Effector memory CD4-positive, alpha-beta T cell (primary cell): Measurements from ENCODE around the gene MCAM.
A peak's percentile ranks its signal among the peaks of the same experiment; 100 is the strongest.

Experiments
- DNase-seq, 3 donors: peaks; one replicate each; pipeline ENCODE4 v3.0.0-alpha.2; 2020
- H3K27ac ChIP-seq: 2 replicates; pipeline ENCODE4 v1.7.0; 2013; ENCODE audit warnings: mild to moderate bottlenecking, low read length, moderate library complexity; ENCODE audit not compliant: insufficient read depth, poor library complexity, severe bottlenecking
- H3K27me3 ChIP-seq: replicated peaks from 2 replicates; pipeline ENCODE4 v1.7.0; 2013; ENCODE audit warnings: mild to moderate bottlenecking, low read length; ENCODE audit not compliant: insufficient read depth, control insufficient read depth, poor library complexity, severe bottlenecking
- H3K36me3 ChIP-seq: 2 replicates; pipeline ENCODE4 v1.7.0; 2013; ENCODE audit warnings: mild to moderate bottlenecking, low read length, moderate library complexity; ENCODE audit not compliant: control insufficient read depth, insufficient read depth
- H3K4me1 ChIP-seq: 2 replicates; pipeline ENCODE4 v1.7.0; 2013; ENCODE audit warnings: low read length, mild to moderate bottlenecking; ENCODE audit not compliant: control insufficient read depth, insufficient read depth, poor library complexity, severe bottlenecking
- H3K4me3 ChIP-seq: 2 replicates; pipeline ENCODE4 v1.7.0; 2013; ENCODE audit warnings: low read length, low read depth, mild to moderate bottlenecking; ENCODE audit not compliant: insufficient read depth, poor library complexity, severe bottlenecking
- H3K9me3 ChIP-seq: 2 replicates; pipeline ENCODE4 v1.7.0; 2013; ENCODE audit warnings: mild to moderate bottlenecking, low read length, moderate library complexity; ENCODE audit not compliant: control insufficient read depth

Gene MCAM

GRCh38 chr11:119307219-119307618, 9.7 kb downstream of the MCAM start:
- H3K9me3 ChIP-seq, result no peaks in the 10 kb centered on the region
- H3K36me3 ChIP-seq, result peaks cover 21% of the 10 kb centered on the region
- no peak for DNase-seq
- H3K4me3 ChIP-seq, result no peak overlapping the region
- H3K27ac ChIP-seq, result no peak overlapping the region
- H3K27me3 ChIP-seq, result no peaks in the 10 kb centered on the region
- peaks cover 6% of the 10 kb centered on the region for H3K4me1 ChIP-seq

- DNase-seq, result no peak
- Histone ChIP-seq H3K9me3 (no peaks in the 10 kb centered on the region), H3K4me3 (no peak overlapping the region), H3K36me3 (peaks cover 29% of the 10 kb centered on the region), H3K27me3 (no peaks in the 10 kb centered on the region), H3K27ac (no peak overlapping the region), H3K4me1 (peaks cover 6% of the 10 kb centered on the region)
Observed at GRCh38 chr11:119306373-119306890, 10.5 kb downstream of the MCAM start.

GRCh38 chr11:119305556-119306372, 11.2 kb downstream of the MCAM start:
- DNase-seq, result no peak
- Histone ChIP-seq H3K27ac (peak overlapping the region; percentile 2), H3K4me1 (peaks cover 6% of the 10 kb centered on the region), H3K9me3 (no peaks in the 10 kb centered on the region), H3K4me3 (no peak overlapping the region), H3K36me3 (peaks cover 36% of the 10 kb centered on the region), H3K27me3 (no peaks in the 10 kb centered on the region)

- no peak for DNase-seq
- peaks cover 61% of the 10 kb centered on the region for H3K36me3 ChIP-seq
- no peak overlapping the region for H3K4me3 ChIP-seq
- H3K27ac ChIP-seq, result no peak overlapping the region
- H3K27me3 ChIP-seq, result no peaks in the 10 kb centered on the region
- peaks cover 6% of the 10 kb centered on the region for H3K4me1 ChIP-seq
- no peaks in the 10 kb centered on the region for H3K9me3 ChIP-seq
Observed at GRCh38 chr11:119303227-119303718, 13.7 kb downstream of the MCAM start.

- Histone ChIP-seq H3K9me3 (no peaks in the 10 kb centered on the region), H3K4me3 (no peak overlapping the region), H3K36me3 (peaks cover 77% of the 10 kb centered on the region), H3K27ac (no peak overlapping the region), H3K27me3 (no peaks in the 10 kb centered on the region), H3K4me1 (no peaks in the 10 kb centered on the region)
- DNase-seq, result no peak
Observed at GRCh38 chr11:119300198-119300964, 16.5 kb downstream of the MCAM start.

- Histone ChIP-seq H3K36me3 (peaks cover 76% of the 10 kb centered on the region), H3K4me3 (no peak overlapping the region), H3K4me1 (no peaks in the 10 kb centered on the region), H3K27me3 (no peaks in the 10 kb centered on the region), H3K9me3 (no peaks in the 10 kb centered on the region), H3K27ac (no peak overlapping the region)
- no peak for DNase-seq
Observed at GRCh38 chr11:119299416-119299815, 17.5 kb downstream of the MCAM start.

- no peak for DNase-seq
- no peaks in the 10 kb centered on the region for H3K27me3 ChIP-seq
- H3K27ac ChIP-seq, result no peak overlapping the region
- H3K4me1 ChIP-seq, result no peaks in the 10 kb centered on the region
- no peaks in the 10 kb centered on the region for H3K9me3 ChIP-seq
- H3K36me3 ChIP-seq, result peaks cover 70% of the 10 kb centered on the region
- no peak overlapping the region for H3K4me3 ChIP-seq
Observed at GRCh38 chr11:119298726-119299125, 18.2 kb downstream of the MCAM start.

GRCh38 chr11:119297938-119298337, 19.0 kb downstream of the MCAM start:
- H3K4me3 ChIP-seq, result no peak overlapping the region
- no peak overlapping the region for H3K27ac ChIP-seq
- H3K9me3 ChIP-seq, result no peaks in the 10 kb centered on the region
- H3K4me1 ChIP-seq, result no peaks in the 10 kb centered on the region
- H3K36me3 ChIP-seq, result peaks cover 62% of the 10 kb centered on the region
- no peaks in the 10 kb centered on the region for H3K27me3 ChIP-seq
- DNase-seq, result no peak

- H3K27ac ChIP-seq, result no peak overlapping the region
- no peaks in the 10 kb centered on the region for H3K27me3 ChIP-seq
- DNase-seq, result no peak
- peaks cover 44% of the 10 kb centered on the region for H3K36me3 ChIP-seq
- no peak overlapping the region for H3K4me3 ChIP-seq
- no peaks in the 10 kb centered on the region for H3K9me3 ChIP-seq
- H3K4me1 ChIP-seq, result no peaks in the 10 kb centered on the region
Observed at GRCh38 chr11:119295178-119295577, 21.8 kb downstream of the MCAM start.

GRCh38 chr11:119293461-119293860, 23.5 kb downstream of the MCAM start:
- Histone ChIP-seq H3K4me3 (no peak overlapping the region), H3K27ac (no peak overlapping the region), H3K36me3 (peaks cover 31% of the 10 kb centered on the region), H3K4me1 (no peaks in the 10 kb centered on the region), H3K9me3 (no peaks in the 10 kb centered on the region), H3K27me3 (no peaks in the 10 kb centered on the region)
- no peak for DNase-seq
